Measurements from ENCODE around the gene DTX3. TPM values are rescaled to one million over a fixed set of nuclear protein-coding genes. Genes with fewer than 3 reads are reported as not detected.
A peak's percentile ranks its signal among the peaks of the same experiment; 100 is the strongest.

Gene DTX3
- total RNA-seq, 1 experiment from 2014 or later: 57.0 TPM

- TF ChIP-seq ZNF281 (CRISPR knock-in tag; IDR thresholded peaks at IDR 0.05): peak; percentile 94
- TF ChIP-seq FOXK1 (CRISPR knock-in tag; IDR thresholded peaks at IDR 0.05): no peak
- no peak for TF ChIP-seq ESRRA (CRISPR knock-in tag; IDR thresholded peaks at IDR 0.05; ENCODE audit: borderline replicate concordance)
- no peak for TF ChIP-seq ARID4B (CRISPR knock-in tag; IDR thresholded peaks at IDR 0.05; ENCODE audit: borderline replicate concordance)
Measured at GRCh38 chr12:57609101-57609780, 4.6 kb downstream of the DTX3 start (continued).

- Mint-ChIP-seq H3K4me1 (peaks cover 45% of the 10 kb centered on the region), H3K4me3 (peak overlapping the region; percentile 87), H3K27ac (no peak overlapping the region), H3K36me3 (peaks cover 12% of the 10 kb centered on the region), H3K9me3 (no peaks in the 10 kb centered on the region), H3K27me3 (ENCODE audit: low read depth) (peaks cover 40% of the 10 kb centered on the region)
- ATAC-seq (no peak; the same call in none of the 2 replicates), DNase-seq (ENCODE audit: low spot score) (no peak)
- ChIA-PET CTCF (interaction anchor here (1.1 to 5.4 kb wide), 7 partner anchors 10 to 125 kb away, joined by 3 to 34 read pairs (median 12); partner anchors contain the start of gene B4GALNT1), POLR2A (interaction anchor here (2.0 kb wide), 1 partner anchor 10 kb away, joined by 11 read pairs; no protein-coding TSS in a partner anchor)
- TF ChIP-seq TCF7 (CRISPR knock-in tag; IDR thresholded peaks at IDR 0.05; ENCODE audit: low read depth): no peak
- no peak for TF ChIP-seq ZNF281 (CRISPR knock-in tag; IDR thresholded peaks at IDR 0.05)
- TF ChIP-seq GTF2I (CRISPR knock-in tag; conservative IDR thresholded peaks at IDR 0.05): no peak
- TF ChIP-seq, protein P1, sequence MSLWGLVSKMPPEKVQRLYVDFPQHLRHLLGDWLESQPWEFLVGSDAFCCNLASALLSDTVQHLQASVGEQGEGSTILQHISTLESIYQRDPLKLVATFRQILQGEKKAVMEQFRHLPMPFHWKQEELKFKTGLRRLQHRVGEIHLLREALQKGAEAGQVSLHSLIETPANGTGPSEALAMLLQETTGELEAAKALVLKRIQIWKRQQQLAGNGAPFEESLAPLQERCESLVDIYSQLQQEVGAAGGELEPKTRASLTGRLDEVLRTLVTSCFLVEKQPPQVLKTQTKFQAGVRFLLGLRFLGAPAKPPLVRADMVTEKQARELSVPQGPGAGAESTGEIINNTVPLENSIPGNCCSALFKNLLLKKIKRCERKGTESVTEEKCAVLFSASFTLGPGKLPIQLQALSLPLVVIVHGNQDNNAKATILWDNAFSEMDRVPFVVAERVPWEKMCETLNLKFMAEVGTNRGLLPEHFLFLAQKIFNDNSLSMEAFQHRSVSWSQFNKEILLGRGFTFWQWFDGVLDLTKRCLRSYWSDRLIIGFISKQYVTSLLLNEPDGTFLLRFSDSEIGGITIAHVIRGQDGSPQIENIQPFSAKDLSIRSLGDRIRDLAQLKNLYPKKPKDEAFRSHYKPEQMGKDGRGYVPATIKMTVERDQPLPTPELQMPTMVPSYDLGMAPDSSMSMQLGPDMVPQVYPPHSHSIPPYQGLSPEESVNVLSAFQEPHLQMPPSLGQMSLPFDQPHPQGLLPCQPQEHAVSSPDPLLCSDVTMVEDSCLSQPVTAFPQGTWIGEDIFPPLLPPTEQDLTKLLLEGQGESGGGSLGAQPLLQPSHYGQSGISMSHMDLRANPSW (CRISPR knock-in tag; conservative IDR thresholded peaks at IDR 0.05; ENCODE audit: low read depth): no peak
- no peak for TF ChIP-seq RELA (CRISPR knock-in tag; IDR thresholded peaks at IDR 0.05; ENCODE audit: borderline replicate concordance)
- TF ChIP-seq, protein P2, sequence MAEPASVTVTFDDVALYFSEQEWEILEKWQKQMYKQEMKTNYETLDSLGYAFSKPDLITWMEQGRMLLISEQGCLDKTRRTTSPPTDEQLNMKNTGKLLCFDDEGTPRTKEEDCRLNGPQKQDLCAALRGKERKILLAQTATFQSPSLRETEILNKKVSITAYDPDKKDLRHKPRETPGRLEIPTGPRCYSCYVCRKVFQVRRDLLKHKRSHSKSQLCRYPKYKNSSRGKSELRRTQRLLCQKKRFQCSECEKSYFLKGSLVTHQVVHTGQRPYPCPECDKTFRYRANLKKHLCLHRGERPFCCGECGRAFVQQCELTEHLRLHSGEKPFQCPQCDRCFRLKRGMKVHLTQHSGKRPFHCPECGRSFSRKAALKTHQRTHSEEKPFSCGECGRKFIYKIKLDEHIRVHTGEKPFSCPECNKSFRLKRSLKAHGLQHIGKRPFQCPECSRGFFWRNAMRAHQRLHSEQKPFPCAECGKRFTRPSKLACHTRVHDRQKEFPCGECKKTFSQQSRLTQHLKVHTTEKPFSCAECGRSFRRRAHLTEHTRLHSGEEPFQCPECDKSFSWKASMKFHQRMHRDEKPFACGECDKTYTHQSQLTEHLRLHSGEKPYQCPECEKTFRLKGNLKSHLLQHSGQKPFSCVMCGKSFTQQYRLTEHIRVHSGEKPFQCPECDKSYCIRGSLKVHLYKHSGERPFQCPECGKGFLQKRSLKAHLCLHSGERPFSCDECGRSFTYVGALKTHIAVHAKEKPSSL (CRISPR knock-in tag; conservative IDR thresholded peaks at IDR 0.05): no peak
- TF ChIP-seq, protein P3, sequence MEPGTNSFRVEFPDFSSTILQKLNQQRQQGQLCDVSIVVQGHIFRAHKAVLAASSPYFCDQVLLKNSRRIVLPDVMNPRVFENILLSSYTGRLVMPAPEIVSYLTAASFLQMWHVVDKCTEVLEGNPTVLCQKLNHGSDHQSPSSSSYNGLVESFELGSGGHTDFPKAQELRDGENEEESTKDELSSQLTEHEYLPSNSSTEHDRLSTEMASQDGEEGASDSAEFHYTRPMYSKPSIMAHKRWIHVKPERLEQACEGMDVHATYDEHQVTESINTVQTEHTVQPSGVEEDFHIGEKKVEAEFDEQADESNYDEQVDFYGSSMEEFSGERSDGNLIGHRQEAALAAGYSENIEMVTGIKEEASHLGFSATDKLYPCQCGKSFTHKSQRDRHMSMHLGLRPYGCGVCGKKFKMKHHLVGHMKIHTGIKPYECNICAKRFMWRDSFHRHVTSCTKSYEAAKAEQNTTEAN (CRISPR knock-in tag; IDR thresholded peaks at IDR 0.05): no peak
- TF ChIP-seq, protein P4, sequence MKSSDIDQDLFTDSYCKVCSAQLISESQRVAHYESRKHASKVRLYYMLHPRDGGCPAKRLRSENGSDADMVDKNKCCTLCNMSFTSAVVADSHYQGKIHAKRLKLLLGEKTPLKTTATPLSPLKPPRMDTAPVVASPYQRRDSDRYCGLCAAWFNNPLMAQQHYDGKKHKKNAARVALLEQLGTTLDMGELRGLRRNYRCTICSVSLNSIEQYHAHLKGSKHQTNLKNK (CRISPR knock-in tag; IDR thresholded peaks at IDR 0.05): no peak
- no peak for TF ChIP-seq ZNF138 (CRISPR knock-in tag; conservative IDR thresholded peaks at IDR 0.05)
- TF ChIP-seq SP1 (CRISPR knock-in tag; conservative IDR thresholded peaks at IDR 0.05): no peak
Measured at GRCh38 chr12:57609781-57610553, 5.3 kb downstream of the DTX3 start.
